Adrenal gland (tissue), 12 donors: ENCODE data around the gene METRNL. TPM values are rescaled to one million over a fixed set of nuclear protein-coding genes. Genes with fewer than 3 reads are reported as not detected.
A peak's percentile ranks its signal among the peaks of the same experiment; 100 is the strongest.
"Not testable (repeated sequence)": the region's sequence is repeated elsewhere in the genome, so short reads cannot be mapped to it uniquely, and the experiment has no call there.

Experiments used
- DNase-seq, 7 donors: peaks; one replicate each; pipeline ENCODE4 v3.0.0-alpha.2; 2019 to 2020
- H3K27ac ChIP-seq, 5 donors: fragments of 200-600 bp; sonication (generic) in 4 of 5; 1 replicate in 3 of 5; 2 replicates in 2 of 5; pipeline versions ENCODE4 v1.5.1 to v1.8.0; 2016 to 2020; ENCODE audit warnings: mild to moderate bottlenecking in 1 of 5
- H3K27me3 ChIP-seq: fragments of 200-600 bp; 2 replicates; pipeline ENCODE4 v1.8.0; 2021
- H3K36me3 ChIP-seq, 2 donors: fragments of 200-600 bp; replicated peaks in 1 of 2; 1 replicate in 1 of 2; 2 replicates in 1 of 2; pipeline versions ENCODE4 v1.5.1 to v1.8.0; 2018 to 2022
- H3K4me1 ChIP-seq, 2 donors: fragments of 200-600 bp; replicated peaks in 1 of 2; 1 replicate in 1 of 2; 2 replicates in 1 of 2; pipeline versions ENCODE4 v1.5.1 to v1.8.0; 2018 to 2021
- H3K4me3 ChIP-seq, 4 donors: fragments of 200-600 bp; sonication (generic) in 3 of 4; one replicate each; pipeline ENCODE4 v1.5.1; 2016 to 2018
- H3K9me3 ChIP-seq, 3 donors: fragments of 200-600 bp; sonication (generic) in 1 of 3; replicated peaks in 1 of 3; 1 replicate in 2 of 3; 2 replicates in 1 of 3; pipeline versions ENCODE4 v1.5.1 to v1.8.0; 2016 to 2021
- CTCF ChIP-seq, 6 experiments: fragments of 450-650 bp in 4 of 6; fragments of 200-600 bp in 2 of 6; sonication (generic) in 1 of 6; IDR thresholded peaks; 1 replicate in 5 of 6; 2 replicates in 1 of 6; pipeline versions ENCODE4 v1.5.1 to v1.8.0; 2016 to 2021; ENCODE audit warnings: antibody characterized with exemption in 6 of 6, mild to moderate bottlenecking in 2 of 6, moderate library complexity in 1 of 6
- POLR2A ChIP-seq, 2 donors: fragments of 450-650 bp; IDR thresholded peaks; one replicate each; pipeline ENCODE4 v1.6.1; 2017; ENCODE audit warnings: antibody characterized with exemption in 2 of 2, mild to moderate bottlenecking in 2 of 2, moderate library complexity in 1 of 2
- WGBS, 4 donors: extraction: QIAGEN DNeasy Blood & Tissue Kit in 2 of 4; methylation state at CpG; one replicate each; pipeline versions ENCODE4 v1.1.5 to v1.1.7; 2013 to 2017; 5-methylcytosine and 5-hydroxymethylcytosine counted together
- intact Hi-C, 2 donors: fragments of 100-400 bp; cut with DNase I; formaldehyde crosslinking; loops; one replicate each; pipeline versions ENCODE4 v1.14.1 to v1.15.0; 2022 to 2023
- polyA plus RNA-seq, 3 donors: library from polyadenylated mRNA; stranded (reverse); fragments of 200-250 nt in 2 of 3; fragments of 350-450 nt in 1 of 3; fragmentation: Illumina TruSeq in 1 of 3; extraction: RNeasy Lipid Tissue Mini Kit (QIAGEN cat#74804) in 1 of 3; gene quantifications; one replicate each; pipeline ENCODE4 v1.2.3, GENCODE V29; 2013 to 2014
- total RNA-seq, 9 donors: library from RNA; depleted of rRNA in 4 of 9; stranded (reverse); fragments of >200 nt in 4 of 9; fragments of 120-200 nt in 1 of 9; fragmentation: NEBNext Ultra II Directional in 1 of 9; extraction: Animal tissue kit (Norgen Biotek cat#: 25700) in 1 of 9; gene quantifications; one replicate each; pipeline versions ENCODE4 v1.1.0 to v1.2.4, GENCODE V29; 2013 to 2023
- donor health status: healthy with polysubstance abuse.
- donor health status: Bipolar disorder and iron deficiency.
- donor health status: DM: yes; HTN: yes; CAD: no.
- donor health status: DM: no; HTN: no; CAD: no.
- donor health status: DM: no; HTN: no; CAD: no.
- donor health status: DM: yes; HTN: yes; CAD: no.

METRNL gene
- total and polyA plus RNA-seq, 12 donors = 1.9 to 72.7 (median 25.9) TPM

GRCh38 chr17:83119987-83120864 lies 40.8 kb downstream of the METRNL start:
- H3K27ac ChIP-seq = no peak overlapping the region
- TF ChIP-seq POLR2A (IDR thresholded peaks at IDR 0.05) (no peak), CTCF (IDR thresholded peaks at IDR 0.05) (no peak)
- 58 to 64% (median 61%) methylated on average over 20 to 24 of the region's 25 CpGs for WGBS, 4 donors
- no peak overlapping the region for H3K4me3 ChIP-seq
- no peaks in the 10 kb centered on the region for H3K36me3 ChIP-seq
- H3K27me3 ChIP-seq = no peaks in the 10 kb centered on the region
- intact Hi-C loops = no loop called here
- no peak for DNase-seq
- no peaks in the 10 kb centered on the region for H3K9me3 ChIP-seq
- H3K4me1 ChIP-seq = no peaks in the 10 kb centered on the region

GRCh38 chr17:83121473-83121872 lies 42.1 kb downstream of the METRNL start:
- 74 to 79% (median 76%) methylated on average over 12 of the region's 12 CpGs for WGBS, 4 donors
- H3K4me1 ChIP-seq, H3K27me3 ChIP-seq, H3K4me3 ChIP-seq, H3K27ac ChIP-seq, intact Hi-C loops, DNase-seq, H3K9me3 ChIP-seq, H3K36me3 ChIP-seq: not testable (repeated sequence)

GRCh38 chr17:83121921-83122820 lies 42.8 kb downstream of the METRNL start:
- H3K27me3 ChIP-seq = no peaks in the 10 kb centered on the region
- peak in 1 of 7 donors; percentile 44 for DNase-seq
- WGBS, 4 donors = 77 to 85% (median 79%) methylated on average over 25 to 26 of the region's 26 CpGs

GRCh38 chr17:83122834-83123233 lies 43.4 kb downstream of the METRNL start:
- H3K36me3 ChIP-seq = no peaks in the 10 kb centered on the region
- 79 to 89% (median 84%) methylated on average over 15 to 16 of the region's 16 CpGs for WGBS, 4 donors
- H3K27me3 ChIP-seq = no peaks in the 10 kb centered on the region
- no peak overlapping the region for H3K27ac ChIP-seq
- DNase-seq = peak in 1 of 7 donors; percentile 36
- H3K4me1 ChIP-seq = no peaks in the 10 kb centered on the region
- no peak overlapping the region for H3K4me3 ChIP-seq
- intact Hi-C loops = no loop called here
- no peaks in the 10 kb centered on the region for H3K9me3 ChIP-seq
- TF ChIP-seq POLR2A (IDR thresholded peaks at IDR 0.05) (no peak), CTCF (IDR thresholded peaks at IDR 0.05) (no peak)

More at GRCh38 chr17:83121921-83122820, 42.8 kb downstream of the METRNL start:
- Histone ChIP-seq H3K9me3 (no peaks in the 10 kb centered on the region), H3K27ac (no peak overlapping the region), H3K4me1 (no peaks in the 10 kb centered on the region), H3K36me3 (no peaks in the 10 kb centered on the region), H3K4me3 (no peak overlapping the region)
- intact Hi-C loops = no loop called here
- TF ChIP-seq CTCF (IDR thresholded peaks at IDR 0.05) (no peak), POLR2A (IDR thresholded peaks at IDR 0.05) (no peak)
